Spleen (tissue), 7 donors: ENCODE data around the gene NCAPH2.

Source experiments
- CTCF ChIP-seq, 11 experiments: fragments of 200-600 bp in 7 of 11; fragments of 450-650 bp in 4 of 11; sonication (generic) in 4 of 11; IDR thresholded peaks in 8 of 11; conservative IDR thresholded peaks in 3 of 11; 1 replicate in 7 of 11; 2 replicates in 4 of 11; pipeline versions ENCODE4 v1.4.0 to v1.8.0; 2016 to 2021; ENCODE audit warnings: antibody characterized with exemption in 11 of 11, inconsistent platforms in 4 of 11, mild to moderate bottlenecking in 1 of 11
- POLR2A ChIP-seq, 3 donors: fragments of 450-650 bp; IDR thresholded peaks; one replicate each; pipeline ENCODE4 v1.5.1; 2017; ENCODE audit warnings: antibody characterized with exemption in 3 of 3, mild to moderate bottlenecking in 1 of 3
- POLR2AphosphoS5 ChIP-seq, 3 donors: sonication (generic); formaldehyde crosslinking; IDR thresholded peaks; one replicate each; pipeline ENCODE4 v1.5.1; 2017; ENCODE audit warnings: antibody characterized with exemption in 3 of 3
- donor health status: DM: no; HTN: no; CAD: no; lungs with moderate emphysema.
- donor health status: DM: no; HTN: no; CAD: no.
- donor health status: DM: no; HTN: no; CAD: no.

DNA sequence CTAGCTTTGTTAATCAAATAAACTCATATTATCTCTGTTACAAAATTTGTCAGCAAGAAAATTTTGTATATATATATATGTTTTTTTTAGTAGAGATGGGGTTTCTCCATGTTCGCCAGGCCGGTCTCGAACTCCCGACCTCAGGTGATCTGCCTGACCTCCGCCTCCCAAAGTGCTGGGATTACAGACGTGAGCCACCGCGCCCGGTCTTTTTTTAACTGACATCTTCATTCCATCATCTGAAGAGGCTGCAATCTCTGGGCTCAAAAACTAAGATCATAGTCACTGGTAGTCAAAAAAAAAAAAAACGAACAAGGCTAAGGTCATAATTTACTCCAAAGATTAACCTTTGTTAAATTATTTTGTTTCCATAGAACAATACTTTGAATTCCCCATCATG lies 32.4 kb downstream of the NCAPH2 start:
- TF ChIP-seq CTCF (IDR thresholded peaks at IDR 0.05 in 8 of 11, conservative IDR thresholded peaks at IDR 0.05 in 3 of 11) (no peak), POLR2A (IDR thresholded peaks at IDR 0.05) (no peak), POLR2AphosphoS5 (IDR thresholded peaks at IDR 0.05) (no peak)
